GM06990 (cell line): ENCODE results near the gene GRPEL2.

ENCODE experiments used
- DNase-seq: peaks from one replicate; pipeline ENCODE4 v3.0.0-alpha.2; 2011; ENCODE audit not compliant: insufficient read length; ENCODE audit errors: extremely low read depth
- H3K27me3 ChIP-seq: replicated peaks from 2 replicates; pipeline ENCODE4 v1.6.0; 2011; ENCODE audit warnings: low read length; ENCODE audit not compliant: control insufficient read depth, insufficient read depth
- H3K36me3 ChIP-seq: 2 replicates; pipeline ENCODE4 v1.5.1; 2011; ENCODE audit warnings: low read length; ENCODE audit not compliant: control insufficient read depth, insufficient read depth
- H3K4me3 ChIP-seq: replicated peaks from 2 replicates; pipeline ENCODE4 v1.5.1; 2011; ENCODE audit warnings: low read depth, mild to moderate bottlenecking, control low read depth, low read length
- TF ChIP-seq, protein P1 (sequence below): IDR thresholded peaks from 2 replicates; pipeline ENCODE4 v1.5.1; 2011; ENCODE audit warnings: low read length, control low read depth, mild to moderate bottlenecking, inconsistent platforms; ENCODE audit not compliant: insufficient read depth, poor library complexity, severe bottlenecking

GRPEL2 gene

DNA sequence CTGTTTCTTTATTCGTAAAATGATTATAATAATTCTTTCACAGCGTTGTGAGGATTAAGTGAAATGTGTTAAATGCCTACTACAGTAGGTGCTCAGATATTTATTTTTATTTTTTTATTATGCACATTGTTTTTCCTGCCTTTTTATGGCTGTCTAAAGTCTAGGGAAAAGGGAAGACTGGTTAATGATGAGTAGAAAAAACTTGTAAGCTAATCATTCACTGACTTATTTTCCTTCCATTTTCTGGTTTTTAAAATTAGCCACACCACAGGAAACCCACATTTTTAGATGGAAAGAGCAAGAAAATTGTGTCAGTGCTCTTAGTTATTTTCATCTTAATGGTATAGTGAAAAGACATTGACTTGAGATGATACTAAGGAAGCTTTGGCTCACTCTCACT is 8.6 kb downstream of the GRPEL2 start:
- TF ChIP-seq, protein P1, sequence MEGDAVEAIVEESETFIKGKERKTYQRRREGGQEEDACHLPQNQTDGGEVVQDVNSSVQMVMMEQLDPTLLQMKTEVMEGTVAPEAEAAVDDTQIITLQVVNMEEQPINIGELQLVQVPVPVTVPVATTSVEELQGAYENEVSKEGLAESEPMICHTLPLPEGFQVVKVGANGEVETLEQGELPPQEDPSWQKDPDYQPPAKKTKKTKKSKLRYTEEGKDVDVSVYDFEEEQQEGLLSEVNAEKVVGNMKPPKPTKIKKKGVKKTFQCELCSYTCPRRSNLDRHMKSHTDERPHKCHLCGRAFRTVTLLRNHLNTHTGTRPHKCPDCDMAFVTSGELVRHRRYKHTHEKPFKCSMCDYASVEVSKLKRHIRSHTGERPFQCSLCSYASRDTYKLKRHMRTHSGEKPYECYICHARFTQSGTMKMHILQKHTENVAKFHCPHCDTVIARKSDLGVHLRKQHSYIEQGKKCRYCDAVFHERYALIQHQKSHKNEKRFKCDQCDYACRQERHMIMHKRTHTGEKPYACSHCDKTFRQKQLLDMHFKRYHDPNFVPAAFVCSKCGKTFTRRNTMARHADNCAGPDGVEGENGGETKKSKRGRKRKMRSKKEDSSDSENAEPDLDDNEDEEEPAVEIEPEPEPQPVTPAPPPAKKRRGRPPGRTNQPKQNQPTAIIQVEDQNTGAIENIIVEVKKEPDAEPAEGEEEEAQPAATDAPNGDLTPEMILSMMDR: no peak
- H3K4me3 ChIP-seq: no peak overlapping the region
- no peak for DNase-seq
- no peaks in the 10 kb centered on the region for H3K27me3 ChIP-seq
- H3K36me3 ChIP-seq: peaks cover 12% of the 10 kb centered on the region

GRCh38 chr5:149355688-149356087 is 10.4 kb downstream of the GRPEL2 start:
- no peaks in the 10 kb centered on the region for H3K27me3 ChIP-seq
- DNase-seq: no peak
- peaks cover 9% of the 10 kb centered on the region for H3K36me3 ChIP-seq
- no peak overlapping the region for H3K4me3 ChIP-seq
- TF ChIP-seq, protein P1: no peak

GRCh38 chr5:149356391-149356790 is 11.1 kb downstream of the GRPEL2 start:
- Histone ChIP-seq H3K27me3 (no peaks in the 10 kb centered on the region), H3K4me3 (no peak overlapping the region), H3K36me3 (peaks cover 6% of the 10 kb centered on the region)
- TF ChIP-seq, protein P1: no peak
- no peak for DNase-seq

GRCh38 chr5:149357370-149358293 is 12.3 kb downstream of the GRPEL2 start, which contains the start of gene PCYOX1L:
Gene PCYOX1L, plus strand, starts transcription at chr5:149358046. Its CDS starts 23 bp downstream, at chr5:149358069.
- DNase-seq: peak; percentile 93
- TF ChIP-seq, protein P1: no peak
- no peaks in the 10 kb centered on the region for H3K27me3 ChIP-seq
- peaks cover 6% of the 10 kb centered on the region for H3K36me3 ChIP-seq
- peak within 1 kb of the TSS; percentile 89 for H3K4me3 ChIP-seq

DNA sequence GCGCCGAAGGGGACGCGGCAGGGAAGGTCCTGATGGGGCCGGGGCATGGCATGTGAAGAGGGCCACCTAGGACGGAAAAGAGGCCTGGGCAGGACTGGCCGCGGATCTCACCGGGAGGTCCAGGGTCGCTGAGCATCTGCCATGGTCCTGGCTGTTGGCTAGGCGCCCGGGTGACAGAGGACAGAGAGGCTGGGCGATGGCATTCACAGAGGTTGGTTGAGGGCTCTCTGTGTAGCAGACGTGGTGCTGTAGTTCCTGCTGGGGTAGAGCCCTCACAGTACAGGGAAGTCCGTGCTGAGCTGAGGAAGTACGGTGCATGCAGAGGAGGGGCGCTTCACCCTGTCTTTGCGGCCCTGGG is 13.0 kb downstream of the GRPEL2 start:
- H3K36me3 ChIP-seq: peaks cover 6% of the 10 kb centered on the region
- TF ChIP-seq, protein P1: no peak
- DNase-seq: no peak
- peak overlapping the region; percentile 89 for H3K4me3 ChIP-seq
- no peaks in the 10 kb centered on the region for H3K27me3 ChIP-seq
